HG03354 (cell line): ENCODE results near the gene ADPRH.
"Not testable (repeated sequence)": the region's sequence is repeated elsewhere in the genome, so short reads cannot be mapped to it uniquely, and the experiment has no call there.

ENCODE experiments used
- ATAC-seq: cut with Tn5 transposase; IDR thresholded peaks from one replicate; pipeline ENCODE4 v1.9.1; 2021; ENCODE audit warnings: mild to moderate bottlenecking; ENCODE audit not compliant: unreplicated experiment, poor library complexity, severe bottlenecking

The ADPRH gene

GRCh38 chr3:119558626-119559317 lies 20.5 kb upstream of the ADPRH start:
- ATAC-seq, result no peak

GRCh38 chr3:119559441-119559963 lies 19.8 kb upstream of the ADPRH start, which contains the start of gene CD80:
Gene CD80 (minus strand): TSS chr3:119559614. CDS start chr3:119557728, 1,886 bp downstream.
- ATAC-seq, result peak; percentile 58

GRCh38 chr3:119560160-119560559 lies 19.1 kb upstream of the ADPRH start:
- no peak for ATAC-seq

GRCh38 chr3:119562307-119562961 lies 16.9 kb upstream of the ADPRH start:
- ATAC-seq, result peak; percentile 79

GRCh38 chr3:119563334-119563733 lies 16.0 kb upstream of the ADPRH start:
- ATAC-seq, result not testable (repeated sequence)

GRCh38 chr3:119569156-119569555 lies 10.1 kb upstream of the ADPRH start:
- ATAC-seq, result no peak

- peak; percentile 62 for ATAC-seq
Observed at GRCh38 chr3:119570229-119570628, 9.1 kb upstream of the ADPRH start.

- no peak for ATAC-seq
Observed at GRCh38 chr3:119571230-119571629, 8.1 kb upstream of the ADPRH start.

- ATAC-seq, result no peak
Observed at GRCh38 chr3:119571688-119572087, 7.6 kb upstream of the ADPRH start.

GRCh38 chr3:119575507-119575906 lies 3.8 kb upstream of the ADPRH start:
- ATAC-seq, result no peak

- ATAC-seq, result peak; percentile 85
Observed at GRCh38 chr3:119580067-119580760, 922 bp downstream of the ADPRH start.

GRCh38 chr3:119582178-119582577 lies 2.9 kb downstream of the ADPRH start:
- no peak for ATAC-seq

GRCh38 chr3:119585208-119585607 lies 5.9 kb downstream of the ADPRH start:
- no peak for ATAC-seq

GRCh38 chr3:119585856-119586570 lies 6.7 kb downstream of the ADPRH start:
- ATAC-seq, result no peak

- ATAC-seq, result no peak
Observed at GRCh38 chr3:119586733-119587172, 7.5 kb downstream of the ADPRH start.

GRCh38 chr3:119588112-119588511 lies 8.8 kb downstream of the ADPRH start:
- ATAC-seq, result no peak

- ATAC-seq, result no peak
Observed at GRCh38 chr3:119589102-119589773, 9.9 kb downstream of the ADPRH start.

GRCh38 chr3:119590706-119591105 lies 11.4 kb downstream of the ADPRH start:
- ATAC-seq, result no peak

- no peak for ATAC-seq
Observed at GRCh38 chr3:119592861-119593260, 13.6 kb downstream of the ADPRH start.
